Activated CD4-positive, alpha-beta memory T cell treated with anti-CD3 and anti-CD28 coated beads for 36 hours (primary cell): ENCODE measurements around the gene NUMA1. TPM values are rescaled to one million over a fixed set of nuclear protein-coding genes. Genes with fewer than 3 reads are reported as not detected.
A peak's percentile ranks its signal among the peaks of the same experiment; 100 is the strongest.

ENCODE experiments used
- CTCF ChIA-PET: fragments of 350-600 bp; sonication (Branson Sonifier 250); formaldehyde crosslinking; loops from one replicate; lab custom pipeline; 2021; ENCODE audit warnings: antibody characterized with exemption, inconsistent platforms; lab: Charles Lee
- POLR2A ChIA-PET: fragments of 350-600 bp; sonication (Branson Sonifier 250); formaldehyde crosslinking; loops from one replicate; lab custom pipeline; 2021; ENCODE audit warnings: antibody characterized with exemption; lab: Charles Lee
- DNase-seq: peaks from one replicate; pipeline ENCODE4 v3.0.0-alpha.2; 2020
- H3K27ac Mint-ChIP-seq: one replicate; pipeline ENCODE4 v1.8.0; 2021; ENCODE audit warnings: mixed read lengths
- H3K27me3 Mint-ChIP-seq: one replicate; pipeline ENCODE4 v1.8.0; 2021; ENCODE audit warnings: mixed read lengths
- H3K36me3 Mint-ChIP-seq: one replicate; pipeline ENCODE4 v1.8.0; 2021; ENCODE audit warnings: mixed read lengths
- H3K4me1 Mint-ChIP-seq: one replicate; pipeline ENCODE4 v1.8.0; 2021; ENCODE audit warnings: low read depth, mixed read lengths
- H3K4me3 Mint-ChIP-seq: one replicate; pipeline ENCODE4 v1.8.0; 2021; ENCODE audit warnings: mild to moderate bottlenecking, mixed read lengths
- H3K9me3 Mint-ChIP-seq: one replicate; pipeline ENCODE4 v1.8.0; 2021; ENCODE audit warnings: mixed read lengths
- intact Hi-C: fragments of 100-400 bp; cut with micrococcal nuclease; formaldehyde crosslinking; loops from one replicate; pipeline ENCODE4 v1.15.1; 2023
- total RNA-seq, 2 experiments: library from RNA; stranded (reverse); gene quantifications; one replicate each; pipeline ENCODE4 v1.2.3, GENCODE V29; 2021

NUMA1 gene
- total RNA-seq, 2 experiments from 2014 or later: 149 to 158 TPM

- ChIA-PET POLR2A (interaction anchor here (0.9 kb wide), 1 partner anchor 14 kb away, joined by 3 read pairs; no protein-coding TSS in a partner anchor), CTCF (interaction anchor here (7.6 kb wide), 1 partner anchor 12 kb away, joined by 55 read pairs; no protein-coding TSS in a partner anchor)
- H3K9me3 Mint-ChIP-seq: no peaks in the 10 kb centered on the region
- no peaks in the 10 kb centered on the region for H3K27me3 Mint-ChIP-seq
- intact Hi-C loops: no loop called here
- H3K4me3 Mint-ChIP-seq: no peak overlapping the region
- H3K4me1 Mint-ChIP-seq: no peaks in the 10 kb centered on the region
- H3K27ac Mint-ChIP-seq: peak overlapping the region; percentile 10
- H3K36me3 Mint-ChIP-seq: peaks cover 52% of the 10 kb centered on the region
- no peak for DNase-seq
Observed at GRCh38 chr11:72012897-72013721, 67.2 kb downstream of the NUMA1 start.

DNA sequence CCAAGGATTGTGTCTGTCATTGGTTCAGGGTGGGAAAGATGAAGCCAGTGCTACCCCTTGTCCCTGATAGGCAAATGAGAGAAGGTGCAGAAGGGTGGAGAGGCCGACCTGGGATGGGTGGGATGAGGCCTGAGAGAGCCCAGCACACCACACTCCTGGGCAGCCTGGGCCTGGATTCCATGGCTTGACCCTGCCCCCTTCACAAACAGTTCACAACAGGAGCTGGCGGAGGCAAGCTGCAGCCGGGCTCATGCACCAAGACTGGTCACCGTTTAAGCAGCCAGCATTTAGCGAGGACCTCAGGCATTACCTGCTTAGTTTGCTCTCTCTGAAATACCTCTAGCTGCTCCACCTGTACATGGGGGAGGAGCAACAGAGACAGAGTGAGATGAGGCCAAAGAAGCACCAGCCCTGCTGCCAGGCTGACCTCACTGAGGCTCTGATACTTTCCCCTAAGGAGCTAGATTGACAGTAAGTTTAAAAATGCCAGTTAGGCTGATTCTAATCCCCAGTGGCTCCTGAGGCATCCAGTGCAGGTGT is 68.2 kb downstream of the NUMA1 start:
- no peak for DNase-seq
- Mint-ChIP-seq H3K4me3 (no peak overlapping the region), H3K9me3 (no peaks in the 10 kb centered on the region), H3K36me3 (peaks cover 51% of the 10 kb centered on the region), H3K27me3 (no peaks in the 10 kb centered on the region), H3K4me1 (no peaks in the 10 kb centered on the region), H3K27ac (no peak overlapping the region)
- ChIA-PET POLR2A (interaction anchor here (0.9 kb wide), 1 partner anchor 13 kb away, joined by 3 read pairs; no protein-coding TSS in a partner anchor), CTCF (interaction anchor here (7.6 kb wide), 1 partner anchor 13 kb away, joined by 55 read pairs; no protein-coding TSS in a partner anchor)
- intact Hi-C loops: no loop called here

GRCh38 chr11:72010529-72011233 is 69.7 kb downstream of the NUMA1 start:
- Mint-ChIP-seq H3K4me1 (no peaks in the 10 kb centered on the region), H3K36me3 (peaks cover 49% of the 10 kb centered on the region), H3K9me3 (no peaks in the 10 kb centered on the region), H3K27ac (peak overlapping the region; percentile 40), H3K4me3 (no peak overlapping the region), H3K27me3 (no peaks in the 10 kb centered on the region)
- DNase-seq: no peak
- POLR2A ChIA-PET: no interaction called here
- intact Hi-C loops: no loop called here
- CTCF ChIA-PET: no interaction called here

DNA sequence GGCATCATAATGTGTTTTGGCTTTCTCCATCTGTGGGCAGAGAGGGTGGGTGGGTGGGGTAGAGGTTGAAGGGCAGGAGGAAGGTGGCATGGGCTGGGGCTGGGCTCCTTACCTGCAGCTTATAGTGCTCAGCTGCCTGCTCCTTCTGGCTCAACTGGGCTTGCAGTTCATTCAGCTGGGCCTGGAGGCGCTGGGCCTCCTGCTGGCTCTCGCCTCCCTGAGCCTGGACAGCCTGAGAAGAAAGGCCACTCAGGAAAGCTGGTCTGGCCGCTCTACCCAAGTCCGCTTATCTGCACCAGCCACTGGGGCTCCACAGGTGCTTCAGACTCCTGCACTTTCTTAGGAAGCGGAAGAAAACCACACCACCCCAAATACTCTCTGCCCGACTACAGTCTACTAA is 71.2 kb downstream of the NUMA1 start:
- no peak overlapping the region for H3K4me3 Mint-ChIP-seq
- H3K4me1 Mint-ChIP-seq: no peaks in the 10 kb centered on the region
- peaks cover 46% of the 10 kb centered on the region for H3K36me3 Mint-ChIP-seq
- DNase-seq: no peak
- no peak overlapping the region for H3K27ac Mint-ChIP-seq
- ChIA-PET POLR2A (no interaction called here), CTCF (interaction anchor here (1.2 kb wide), 1 partner anchor 32 kb away, joined by 4 read pairs; no protein-coding TSS in a partner anchor)
- H3K9me3 Mint-ChIP-seq: no peaks in the 10 kb centered on the region
- intact Hi-C loops: no loop called here
- H3K27me3 Mint-ChIP-seq: no peaks in the 10 kb centered on the region

- ChIA-PET POLR2A (no interaction called here), CTCF (interaction anchor here (1.1 to 1.2 kb wide), 2 partner anchors 17 to 32 kb away, joined by 3 to 4 read pairs; no protein-coding TSS in a partner anchor)
- Mint-ChIP-seq H3K4me1 (no peaks in the 10 kb centered on the region), H3K36me3 (peaks cover 48% of the 10 kb centered on the region), H3K27me3 (no peaks in the 10 kb centered on the region), H3K4me3 (no peak overlapping the region), H3K9me3 (no peaks in the 10 kb centered on the region), H3K27ac (no peak overlapping the region)
- DNase-seq: no peak
- intact Hi-C loops: no loop called here
Observed at GRCh38 chr11:72008728-72009127, 71.6 kb downstream of the NUMA1 start.

GRCh38 chr11:72007587-72007986 is 72.8 kb downstream of the NUMA1 start:
- Mint-ChIP-seq H3K9me3 (no peaks in the 10 kb centered on the region), H3K27ac (no peak overlapping the region), H3K36me3 (peaks cover 50% of the 10 kb centered on the region), H3K27me3 (no peaks in the 10 kb centered on the region), H3K4me3 (no peak overlapping the region), H3K4me1 (no peaks in the 10 kb centered on the region)
- intact Hi-C loops: no loop called here
- no peak for DNase-seq
- CTCF ChIA-PET: interaction anchor here (0.6 to 1.3 kb wide), 3 partner anchors 18 to 105 kb away, joined by 3 to 6 read pairs (median 3); partner anchors contain the start of gene ANAPC15
- POLR2A ChIA-PET: interaction anchor here (0.6 kb wide), 1 partner anchor 66 kb away, joined by 3 read pairs; no protein-coding TSS in a partner anchor

GRCh38 chr11:72007089-72007476 is 73.3 kb downstream of the NUMA1 start:
- ChIA-PET POLR2A (no interaction called here), CTCF (interaction anchor here (1.3 to 1.7 kb wide), 2 partner anchors 84 to 137 kb away, joined by 5 to 6 read pairs; no protein-coding TSS in a partner anchor)
- Mint-ChIP-seq H3K4me3 (no peak overlapping the region), H3K36me3 (peaks cover 55% of the 10 kb centered on the region), H3K27me3 (no peaks in the 10 kb centered on the region), H3K27ac (peak overlapping the region; percentile 35), H3K9me3 (no peaks in the 10 kb centered on the region), H3K4me1 (no peaks in the 10 kb centered on the region)
- intact Hi-C loops: no loop called here
- no peak for DNase-seq

GRCh38 chr11:72006309-72007088 is 73.8 kb downstream of the NUMA1 start:
- no peaks in the 10 kb centered on the region for H3K27me3 Mint-ChIP-seq
- no peak overlapping the region for H3K4me3 Mint-ChIP-seq
- no peaks in the 10 kb centered on the region for H3K4me1 Mint-ChIP-seq
- H3K36me3 Mint-ChIP-seq: peaks cover 55% of the 10 kb centered on the region
- intact Hi-C loops: no loop called here
- no peak for DNase-seq
- ChIA-PET POLR2A (no interaction called here), CTCF (interaction anchor here (0.6 to 1.7 kb wide), 2 partner anchors 138 to 176 kb away, joined by 3 to 5 read pairs; no protein-coding TSS in a partner anchor)
- peak overlapping the region; percentile 35 for H3K27ac Mint-ChIP-seq
- H3K9me3 Mint-ChIP-seq: no peaks in the 10 kb centered on the region

GRCh38 chr11:72005347-72006260 is 74.7 kb downstream of the NUMA1 start:
- Mint-ChIP-seq H3K4me1 (peaks cover under 1% of the 10 kb centered on the region), H3K4me3 (no peak overlapping the region), H3K36me3 (peaks cover 54% of the 10 kb centered on the region), H3K27me3 (no peaks in the 10 kb centered on the region), H3K9me3 (no peaks in the 10 kb centered on the region), H3K27ac (no peak overlapping the region)
- POLR2A ChIA-PET: no interaction called here
- CTCF ChIA-PET: interaction anchor here (0.6 to 1.7 kb wide), 3 partner anchors 19 to 177 kb away, joined by 3 to 5 read pairs (median 3); no protein-coding TSS in a partner anchor
- no peak for DNase-seq
- intact Hi-C loops: no loop called here

- CTCF ChIA-PET: interaction anchor here (0.8 to 1.0 kb wide), 2 partner anchors 13 to 20 kb away, joined by 3 read pairs; no protein-coding TSS in a partner anchor
- H3K27ac Mint-ChIP-seq: no peak overlapping the region
- no peaks in the 10 kb centered on the region for H3K9me3 Mint-ChIP-seq
Observed at GRCh38 chr11:72004515-72005346, 75.6 kb downstream of the NUMA1 start.

More at GRCh38 chr11:72004515-72005346, 75.6 kb downstream of the NUMA1 start:
- intact Hi-C loops: no loop called here
- DNase-seq: no peak
- peaks cover 5% of the 10 kb centered on the region for H3K4me1 Mint-ChIP-seq
- no peaks in the 10 kb centered on the region for H3K27me3 Mint-ChIP-seq
- POLR2A ChIA-PET: no interaction called here
- no peak overlapping the region for H3K4me3 Mint-ChIP-seq
- H3K36me3 Mint-ChIP-seq: peaks cover 54% of the 10 kb centered on the region
